ENCODE results near the gene KRTAP5-8. TPM values are rescaled to one million over a fixed set of nuclear protein-coding genes. Genes with fewer than 3 reads are reported as not detected.

KRTAP5-8 gene
- total and polyA plus RNA-seq, 2 of the 4 experiments (the other 2 are of a cell fraction), result 0.07 TPM; not detected in 1

- Histone ChIP-seq H3K18ac (ENCODE audit: low read depth, low read length) (no peak within 1 kb of the TSS), H3K27ac (ENCODE audit: insufficient read depth, low read length) (no peak within 1 kb of the TSS), H4K20me1 (ENCODE audit: insufficient read depth, low read length) (no peaks in the 10 kb centered on the region), H3K79me1 (ENCODE audit: low read depth in 1 of 2, low read length in 2 of 2) (no peaks in the 10 kb centered on the region), H2BK20ac (ENCODE audit: low read depth, low read length) (no peak within 1 kb of the TSS), H3K23ac (ENCODE audit: low read depth, low read length) (no peak within 1 kb of the TSS), H3K56ac (ENCODE audit: extremely low read depth, insufficient read depth, low read length) (no peak within 1 kb of the TSS), H2BK5ac (ENCODE audit: low read depth, low read length, poor library complexity, severe bottlenecking) (no peak within 1 kb of the TSS), H3K27me3 (ENCODE audit: control insufficient read depth, insufficient read depth, low read length) (peaks cover 16% of the 10 kb centered on the region), H3K9me3 (ENCODE audit: control insufficient read depth, insufficient read depth, low read length) (no peaks in the 10 kb centered on the region), H3K4me2 (ENCODE audit: low read depth, low read length) (no peak within 1 kb of the TSS), H3K36me3 (ENCODE audit: control insufficient read depth, insufficient read depth, low read length) (no peaks in the 10 kb centered on the region), H4K91ac (ENCODE audit: insufficient read depth, low read depth, low read length) (no peak within 1 kb of the TSS), H2AK9ac (replicated peaks; ENCODE audit: low read depth, low read length, poor library complexity) (no peak within 1 kb of the TSS), H3K4me3 (ENCODE audit: insufficient read depth, low read depth, low read length) (no peak within 1 kb of the TSS), H4K5ac (ENCODE audit: low read depth, low read length) (no peak within 1 kb of the TSS), H2BK15ac (ENCODE audit: low read depth, low read length) (no peak within 1 kb of the TSS), H2AFZ (replicated peaks; ENCODE audit: low read length, poor library complexity) (no peak within 1 kb of the TSS), H2AK5ac (ENCODE audit: low read depth, low read length) (no peak within 1 kb of the TSS), H3K9ac (ENCODE audit: low read depth, low read length) (no peak within 1 kb of the TSS), H3K9me1 (ENCODE audit: insufficient read depth, low read length) (no peaks in the 10 kb centered on the region), H3K4me1 (ENCODE audit: control insufficient read depth, insufficient read depth, low read length) (no peaks in the 10 kb centered on the region), H4K8ac (ENCODE audit: low read depth in 2 of 2, low read length in 2 of 2) (no peak within 1 kb of the TSS), H2BK120ac (ENCODE audit: low read depth, low read length) (no peak within 1 kb of the TSS), H3K14ac (replicated peaks; ENCODE audit: low read depth, low read length) (no peak within 1 kb of the TSS), H3K4ac (ENCODE audit: low read depth, low read length) (no peak within 1 kb of the TSS)
- TF ChIP-seq MAFK (IDR thresholded peaks at IDR 0.05; ENCODE audit: low read depth, low read length) (no peak), CHD1 (IDR thresholded peaks at IDR 0.05; ENCODE audit: low read depth, low read length) (no peak), BHLHE40 (IDR thresholded peaks at IDR 0.05; ENCODE audit: low read depth, low read length) (no peak), RCOR1 (IDR thresholded peaks at IDR 0.05; ENCODE audit: insufficient replicate concordance, low read length) (no peak), USF2 (IDR thresholded peaks at IDR 0.05; ENCODE audit: low read depth, low read length) (no peak), CTCF (conservative IDR thresholded peaks at IDR 0.05; ENCODE audit: low read depth, low read length) (no peak), RAD21 (IDR thresholded peaks at IDR 0.05; ENCODE audit: low read length) (no peak), POLR2A (IDR thresholded peaks at IDR 0.05; ENCODE audit: low read depth, low read length) (no peak), MAZ (IDR thresholded peaks at IDR 0.05; ENCODE audit: borderline replicate concordance, low read depth, low read length) (no peak), NFE2L2 (IDR thresholded peaks at IDR 0.05; ENCODE audit: low read depth, low read length) (no peak), RFX5 (IDR thresholded peaks at IDR 0.05; ENCODE audit: low read depth, low read length) (no peak), FOS (IDR thresholded peaks at IDR 0.05; ENCODE audit: low read depth, low read length) (no peak), SMC3 (IDR thresholded peaks at IDR 0.05; ENCODE audit: low read depth, low read length) (no peak), CEBPB (IDR thresholded peaks at IDR 0.05; ENCODE audit: low read depth, low read length) (no peak), MXI1 (IDR thresholded peaks at IDR 0.05; ENCODE audit: borderline replicate concordance, low read depth, low read length) (no peak)
- TF ChIP-seq, protein P1, sequence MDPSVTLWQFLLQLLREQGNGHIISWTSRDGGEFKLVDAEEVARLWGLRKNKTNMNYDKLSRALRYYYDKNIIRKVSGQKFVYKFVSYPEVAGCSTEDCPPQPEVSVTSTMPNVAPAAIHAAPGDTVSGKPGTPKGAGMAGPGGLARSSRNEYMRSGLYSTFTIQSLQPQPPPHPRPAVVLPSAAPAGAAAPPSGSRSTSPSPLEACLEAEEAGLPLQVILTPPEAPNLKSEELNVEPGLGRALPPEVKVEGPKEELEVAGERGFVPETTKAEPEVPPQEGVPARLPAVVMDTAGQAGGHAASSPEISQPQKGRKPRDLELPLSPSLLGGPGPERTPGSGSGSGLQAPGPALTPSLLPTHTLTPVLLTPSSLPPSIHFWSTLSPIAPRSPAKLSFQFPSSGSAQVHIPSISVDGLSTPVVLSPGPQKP (IDR thresholded peaks at IDR 0.05; ENCODE audit: borderline replicate concordance, low read depth, low read length), result no peak
- no CpG with 5 or more reads among the region's 5 CpGs for WGBS, 2 experiments (ENCODE audit: extremely low coverage in 2 of 2, insufficient read length in 1 of 2)
- in situ Hi-C loops (cut with MboI; ENCODE audit: low sequenced_read_pairs), result no loop called here
- dilution Hi-C loops (cut with HindIII; ENCODE audit: low sequenced_read_pairs, unreplicated experiment), result no loop called here
- ATAC-seq (ENCODE audit: low read depth) (no peak), DNase-seq (no peak)
- BruUV-seq (replicated peaks), result no TSS peak
- POLR2A ChIA-PET (ENCODE audit: unreplicated experiment), result no interaction called here
- intact Hi-C loops (cut with micrococcal nuclease), result no loop called here
- CTCF ChIA-PET, result no interaction called here
These were observed 27.4 kb downstream of the KRTAP5-8 start, which contains the start of gene KRTAP5-10 for GRCh38 chr11:71565263-71565662. TSS of gene KRTAP5-10 (plus strand) at chr11:71565563. CDS start at chr11:71565588, 25 bp downstream.
